Measurements from ENCODE around the gene HNRNPA2B1.
"Not testable (repeated sequence)": the region's sequence is repeated elsewhere in the genome, so short reads cannot be mapped to it uniquely, and the experiment has no call there.

The HNRNPA2B1 gene

DNA sequence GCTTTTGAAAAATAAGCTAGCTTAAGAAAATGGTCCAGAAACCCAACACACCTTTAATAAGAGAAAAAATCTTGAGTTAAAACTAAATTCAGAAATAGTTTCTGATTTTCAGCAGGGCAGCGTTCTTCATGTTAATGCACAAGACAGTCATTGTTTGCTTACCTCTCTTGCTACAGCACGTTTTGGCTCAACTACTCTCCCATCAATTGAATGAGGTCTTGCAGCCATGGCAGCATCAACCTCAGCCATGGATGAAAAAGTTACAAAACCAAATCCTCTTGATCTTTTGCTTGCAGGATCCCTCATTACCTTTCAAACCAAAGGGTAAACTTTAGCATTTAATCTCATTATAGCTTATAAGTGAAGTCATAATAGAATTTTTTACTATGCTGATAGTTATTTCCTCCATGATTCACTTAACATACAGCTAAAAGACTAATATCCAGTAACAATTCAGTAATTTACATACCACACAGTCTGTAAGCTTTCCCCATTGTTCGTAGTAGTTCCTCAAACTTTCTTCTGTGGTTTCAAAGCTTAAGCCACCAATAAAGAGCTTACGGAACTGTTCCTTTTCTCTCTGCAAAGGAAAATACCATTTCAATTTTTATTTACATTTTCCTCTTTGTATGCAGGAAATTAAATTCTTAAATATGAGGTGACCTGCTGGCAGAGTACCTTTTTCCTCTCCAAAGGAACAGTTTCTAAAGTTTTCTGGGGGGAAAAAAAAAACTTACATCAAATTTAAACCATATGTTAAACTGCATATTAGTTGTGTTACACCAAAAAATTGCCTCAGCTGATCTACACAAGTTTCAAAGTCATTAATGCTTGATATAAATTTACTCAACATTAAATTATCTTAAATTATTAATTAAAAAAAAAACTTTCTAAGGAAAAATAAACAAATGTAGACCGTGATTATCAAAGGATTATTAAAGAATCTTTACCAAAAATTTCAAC, 3.1 kb downstream of the HNRNPA2B1 start:
- no peaks in the 10 kb centered on the region for H3K9me3 ChIP-seq (ENCODE audit: insufficient read depth, low read length)
- peaks cover 79% of the 10 kb centered on the region for H3F3A ChIP-seq (ENCODE audit: insufficient read depth)
- no peak overlapping the region for H2AFZ ChIP-seq (ENCODE audit: low read depth, low read length, severe bottlenecking)
- H3K27me3 ChIP-seq (ENCODE audit: low read length): no peaks in the 10 kb centered on the region
- H3K79me2 ChIP-seq (ENCODE audit: insufficient read depth, low read length): peaks cover 86% of the 10 kb centered on the region
- H3K36me3 ChIP-seq (ENCODE audit: low read length): peaks cover 73% of the 10 kb centered on the region
- peak overlapping the region; percentile 98; the same call in 1 of the 2 replicates for H3K9ac ChIP-seq (ENCODE audit: low read length)
- peak overlapping the region; percentile 99 for H3K4me3 ChIP-seq (ENCODE audit: insufficient read depth, low read length, poor library complexity, severe bottlenecking)
- peaks cover 69% of the 10 kb centered on the region for H4K20me1 ChIP-seq (ENCODE audit: low read depth, low read length)
- no peaks in the 10 kb centered on the region for H3K9me2 ChIP-seq (replicated peaks; ENCODE audit: insufficient read depth, low read length)
- peak overlapping the region; percentile 19; the same call in 1 of the 2 replicates for H3K27ac ChIP-seq (ENCODE audit: low read depth, low read length)
- H3K4me2 ChIP-seq (ENCODE audit: low read depth, low read length, poor library complexity, severe bottlenecking): peak overlapping the region; percentile 75
- TF ChIP-seq EZH2phosphoT487 (conservative IDR thresholded peaks at IDR 0.05; ENCODE audit: low read length): no peak
- TF ChIP-seq, protein P1, sequence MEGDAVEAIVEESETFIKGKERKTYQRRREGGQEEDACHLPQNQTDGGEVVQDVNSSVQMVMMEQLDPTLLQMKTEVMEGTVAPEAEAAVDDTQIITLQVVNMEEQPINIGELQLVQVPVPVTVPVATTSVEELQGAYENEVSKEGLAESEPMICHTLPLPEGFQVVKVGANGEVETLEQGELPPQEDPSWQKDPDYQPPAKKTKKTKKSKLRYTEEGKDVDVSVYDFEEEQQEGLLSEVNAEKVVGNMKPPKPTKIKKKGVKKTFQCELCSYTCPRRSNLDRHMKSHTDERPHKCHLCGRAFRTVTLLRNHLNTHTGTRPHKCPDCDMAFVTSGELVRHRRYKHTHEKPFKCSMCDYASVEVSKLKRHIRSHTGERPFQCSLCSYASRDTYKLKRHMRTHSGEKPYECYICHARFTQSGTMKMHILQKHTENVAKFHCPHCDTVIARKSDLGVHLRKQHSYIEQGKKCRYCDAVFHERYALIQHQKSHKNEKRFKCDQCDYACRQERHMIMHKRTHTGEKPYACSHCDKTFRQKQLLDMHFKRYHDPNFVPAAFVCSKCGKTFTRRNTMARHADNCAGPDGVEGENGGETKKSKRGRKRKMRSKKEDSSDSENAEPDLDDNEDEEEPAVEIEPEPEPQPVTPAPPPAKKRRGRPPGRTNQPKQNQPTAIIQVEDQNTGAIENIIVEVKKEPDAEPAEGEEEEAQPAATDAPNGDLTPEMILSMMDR (IDR thresholded peaks at IDR 0.05; ENCODE audit: insufficient read depth, low read length, poor library complexity, severe bottlenecking): no peak

DNA sequence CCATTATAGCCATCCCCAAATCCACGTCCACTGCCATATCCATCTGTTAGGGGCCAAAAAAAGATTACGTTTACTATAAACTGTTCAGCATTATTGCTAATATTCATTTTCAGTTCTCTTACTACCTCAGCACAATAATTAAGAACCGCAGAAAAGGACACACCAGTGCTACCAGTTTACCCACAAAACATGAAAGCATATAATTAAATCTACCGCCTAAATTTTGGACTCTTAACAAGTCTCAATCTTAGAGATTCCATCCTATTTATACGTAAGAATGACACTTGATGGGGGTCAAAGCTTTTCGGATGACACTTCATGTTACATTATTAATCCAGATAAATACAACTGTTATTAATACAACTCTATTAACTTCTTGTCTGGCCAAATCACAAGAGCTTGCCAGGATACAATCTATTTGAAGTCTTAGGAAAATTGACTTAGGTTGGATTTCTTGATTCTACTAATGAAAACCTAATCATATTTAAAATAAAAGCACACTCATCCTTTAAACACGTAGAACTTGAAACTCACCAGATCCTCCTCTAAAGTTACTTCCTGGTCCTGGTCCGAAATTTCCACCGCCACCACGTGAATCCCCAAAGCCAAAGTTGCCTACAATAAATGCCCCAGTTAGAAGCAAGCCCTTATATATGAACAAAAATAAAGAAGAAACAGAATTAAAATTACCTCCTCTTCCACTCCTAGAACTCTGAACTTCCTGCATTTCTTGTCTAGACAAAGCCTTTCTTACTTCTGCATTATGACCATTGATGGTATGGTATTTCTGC, 4.5 kb downstream of the HNRNPA2B1 start:
- Histone ChIP-seq H3K36me3 (ENCODE audit: low read length) (peaks cover 87% of the 10 kb centered on the region), H3F3A (ENCODE audit: insufficient read depth) (peaks cover 91% of the 10 kb centered on the region), H2AFZ (ENCODE audit: low read depth, low read length, severe bottlenecking) (no peak overlapping the region), H3K9me3 (ENCODE audit: insufficient read depth, low read length) (no peaks in the 10 kb centered on the region), H3K4me3 (ENCODE audit: insufficient read depth, low read length, poor library complexity, severe bottlenecking) (no peak overlapping the region), H4K20me1 (ENCODE audit: low read depth, low read length) (peaks cover 83% of the 10 kb centered on the region), H3K27me3 (ENCODE audit: low read length) (no peaks in the 10 kb centered on the region), H3K79me2 (ENCODE audit: insufficient read depth, low read length) (peaks cover 85% of the 10 kb centered on the region), H3K9me2 (replicated peaks; ENCODE audit: insufficient read depth, low read length) (no peaks in the 10 kb centered on the region), H3K4me2 (ENCODE audit: low read depth, low read length, poor library complexity, severe bottlenecking) (peak overlapping the region; percentile 75), H3K27ac (ENCODE audit: low read depth, low read length) (no peak overlapping the region), H3K9ac (ENCODE audit: low read length) (no peak overlapping the region)
- TF ChIP-seq EZH2phosphoT487 (conservative IDR thresholded peaks at IDR 0.05; ENCODE audit: low read length): no peak
- TF ChIP-seq, protein P1 (IDR thresholded peaks at IDR 0.05; ENCODE audit: insufficient read depth, low read length, poor library complexity, severe bottlenecking): no peak

DNA sequence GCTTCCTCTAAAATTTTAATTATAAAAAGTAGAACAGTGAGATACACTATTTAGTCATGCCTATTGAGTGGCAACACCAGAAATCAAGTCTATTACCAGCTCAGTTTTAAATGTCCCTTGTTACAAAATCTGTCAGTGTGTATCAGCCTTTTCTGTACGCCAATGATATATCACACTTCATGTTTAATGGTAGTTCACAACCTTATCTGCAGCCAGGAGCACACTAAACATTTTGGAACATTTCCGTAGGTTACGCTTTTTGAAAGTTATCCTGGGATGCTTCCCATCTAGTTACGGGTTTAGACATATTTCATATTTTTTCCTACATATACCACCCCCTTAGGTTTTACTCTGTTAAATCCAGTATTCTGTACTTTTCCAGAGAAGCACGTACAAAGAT, 5.4 kb downstream of the HNRNPA2B1 start:
- peaks cover 96% of the 10 kb centered on the region for H3K36me3 ChIP-seq (ENCODE audit: low read length)
- H3K27me3 ChIP-seq (ENCODE audit: low read length): no peaks in the 10 kb centered on the region
- no peak overlapping the region for H2AFZ ChIP-seq (ENCODE audit: low read depth, low read length, severe bottlenecking)
- H4K20me1 ChIP-seq (ENCODE audit: low read depth, low read length): peaks cover 92% of the 10 kb centered on the region
- H3K9ac ChIP-seq (ENCODE audit: low read length): no peak overlapping the region
- H3K27ac ChIP-seq (ENCODE audit: low read depth, low read length): no peak overlapping the region
- H3K79me2 ChIP-seq (ENCODE audit: insufficient read depth, low read length): peaks cover 86% of the 10 kb centered on the region
- H3K4me2 ChIP-seq (ENCODE audit: low read depth, low read length, poor library complexity, severe bottlenecking): peak overlapping the region; percentile 75
- H3F3A ChIP-seq (ENCODE audit: insufficient read depth): peaks cover 95% of the 10 kb centered on the region
- TF ChIP-seq, protein P1 (IDR thresholded peaks at IDR 0.05; ENCODE audit: insufficient read depth, low read length, poor library complexity, severe bottlenecking): no peak
- no peak for TF ChIP-seq EZH2phosphoT487 (conservative IDR thresholded peaks at IDR 0.05; ENCODE audit: low read length)
- no peak overlapping the region for H3K4me3 ChIP-seq (ENCODE audit: insufficient read depth, low read length, poor library complexity, severe bottlenecking)
- H3K9me2 ChIP-seq (replicated peaks; ENCODE audit: insufficient read depth, low read length): no peaks in the 10 kb centered on the region
- H3K9me3 ChIP-seq (ENCODE audit: insufficient read depth, low read length): no peaks in the 10 kb centered on the region

DNA sequence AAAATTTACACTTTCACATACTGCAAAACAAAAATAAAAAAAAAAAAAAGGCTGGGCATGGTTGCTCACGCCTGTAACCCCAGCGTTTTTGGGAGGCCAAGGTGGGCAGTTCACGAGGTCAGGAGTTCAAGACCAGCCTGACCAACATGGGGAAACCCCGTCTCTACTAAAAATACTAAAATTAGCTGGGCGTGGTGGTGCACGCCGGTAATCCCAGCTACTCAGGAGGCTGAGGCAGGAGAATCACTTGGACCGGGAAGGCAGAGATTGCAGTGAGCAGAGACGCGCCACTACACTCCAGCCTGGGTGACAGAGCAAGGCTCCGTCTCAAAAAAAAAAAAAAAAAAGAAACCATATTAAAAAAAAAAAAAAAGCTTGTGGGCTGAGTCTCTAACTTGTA, 5.8 kb downstream of the HNRNPA2B1 start:
- H3K9me2 ChIP-seq (replicated peaks; ENCODE audit: insufficient read depth, low read length); H3K9me3 ChIP-seq (ENCODE audit: insufficient read depth, low read length); H3K27me3 ChIP-seq (ENCODE audit: low read length); H3K27ac ChIP-seq (ENCODE audit: low read depth, low read length); H3K9ac ChIP-seq (ENCODE audit: low read length); H3K4me3 ChIP-seq (ENCODE audit: insufficient read depth, low read length, poor library complexity, severe bottlenecking); H2AFZ ChIP-seq (ENCODE audit: low read depth, low read length, severe bottlenecking); H3K4me2 ChIP-seq (ENCODE audit: low read depth, low read length, poor library complexity, severe bottlenecking): not testable (repeated sequence)
- Histone ChIP-seq H3K79me2 (ENCODE audit: insufficient read depth, low read length) (peaks cover 81% of the 10 kb centered on the region), H3F3A (ENCODE audit: insufficient read depth) (peaks cover 97% of the 10 kb centered on the region), H3K36me3 (ENCODE audit: low read length) (peaks cover 98% of the 10 kb centered on the region), H4K20me1 (ENCODE audit: low read depth, low read length) (peaks cover 96% of the 10 kb centered on the region)

Measured in SU-DHL-6 (cell line).